ENCODE results near the gene GTSE1. TPM values are rescaled to one million over a fixed set of nuclear protein-coding genes. Genes with fewer than 3 reads are reported as not detected.

The GTSE1 gene
- polyA plus RNA-seq, 1 donor (not counting 4 experiments of a cell fraction or from before 2014, with no cell fraction given) = 4.7 TPM

DNA sequence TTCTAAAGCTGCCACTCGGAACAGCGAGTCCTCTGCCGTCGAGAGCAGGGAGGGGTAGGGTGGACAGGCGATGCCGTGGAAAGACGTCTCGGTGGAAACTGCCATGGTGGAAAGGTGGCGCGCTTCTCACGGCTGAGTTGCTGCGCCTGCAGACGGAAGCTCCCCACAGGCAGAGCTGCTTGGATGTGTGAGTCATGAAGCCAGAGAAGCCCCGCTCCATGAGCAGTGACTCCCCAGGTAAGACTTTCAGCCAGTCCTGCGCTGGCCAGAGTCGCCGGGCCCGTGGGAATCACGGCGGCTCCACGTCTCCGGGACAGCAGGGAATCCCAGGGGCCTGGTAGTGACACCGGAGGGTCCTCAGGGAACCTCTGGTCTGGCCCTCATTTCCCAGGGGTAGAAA lies 34.8 kb downstream of the GTSE1 start:
- H4K20me1 ChIP-seq (ENCODE audit: control insufficient read depth, extremely low read depth, insufficient read depth, low read length) = no peaks in the 10 kb centered on the region
- TF ChIP-seq EZH2 (IDR thresholded peaks at IDR 0.05; ENCODE audit: low read length) = no peak
- TF ChIP-seq, protein P1, sequence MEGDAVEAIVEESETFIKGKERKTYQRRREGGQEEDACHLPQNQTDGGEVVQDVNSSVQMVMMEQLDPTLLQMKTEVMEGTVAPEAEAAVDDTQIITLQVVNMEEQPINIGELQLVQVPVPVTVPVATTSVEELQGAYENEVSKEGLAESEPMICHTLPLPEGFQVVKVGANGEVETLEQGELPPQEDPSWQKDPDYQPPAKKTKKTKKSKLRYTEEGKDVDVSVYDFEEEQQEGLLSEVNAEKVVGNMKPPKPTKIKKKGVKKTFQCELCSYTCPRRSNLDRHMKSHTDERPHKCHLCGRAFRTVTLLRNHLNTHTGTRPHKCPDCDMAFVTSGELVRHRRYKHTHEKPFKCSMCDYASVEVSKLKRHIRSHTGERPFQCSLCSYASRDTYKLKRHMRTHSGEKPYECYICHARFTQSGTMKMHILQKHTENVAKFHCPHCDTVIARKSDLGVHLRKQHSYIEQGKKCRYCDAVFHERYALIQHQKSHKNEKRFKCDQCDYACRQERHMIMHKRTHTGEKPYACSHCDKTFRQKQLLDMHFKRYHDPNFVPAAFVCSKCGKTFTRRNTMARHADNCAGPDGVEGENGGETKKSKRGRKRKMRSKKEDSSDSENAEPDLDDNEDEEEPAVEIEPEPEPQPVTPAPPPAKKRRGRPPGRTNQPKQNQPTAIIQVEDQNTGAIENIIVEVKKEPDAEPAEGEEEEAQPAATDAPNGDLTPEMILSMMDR (optimal IDR thresholded peaks at IDR 0.05 in 1 of 3, IDR thresholded peaks at IDR 0.05 in 1 of 3, conservative IDR thresholded peaks at IDR 0.05 in 1 of 3; ENCODE audit: extremely low read depth in 1 of 3, insufficient read depth in 2 of 3, low read length in 3 of 3) = no peak
- DNase-seq (ENCODE audit: low read depth, low spot score) (no peak), FAIRE-seq (no peak)
- peaks cover 4 to 22% of the 10 kb centered on the region in 2 experiments for H3K36me3 ChIP-seq (ENCODE audit: control insufficient read depth in 2 of 2, extremely low read depth in 1 of 2, insufficient read depth in 2 of 2, low read length in 2 of 2)
- no peak overlapping the region for H3K4me2 ChIP-seq (ENCODE audit: control insufficient read depth, extremely low read depth, insufficient read depth, low read depth, low read length)
- H3K27ac ChIP-seq (ENCODE audit: control insufficient read depth, insufficient read depth, low read length) = no peak overlapping the region
- H3K9me3 ChIP-seq (ENCODE audit: control insufficient read depth, low read depth, low read length) = no peaks in the 10 kb centered on the region
- H3K4me1 ChIP-seq (ENCODE audit: control insufficient read depth, extremely low read depth, insufficient read depth, low read length) = peaks cover 4% of the 10 kb centered on the region
- H3K9ac ChIP-seq (ENCODE audit: control insufficient read depth, extremely low read depth, insufficient read depth, low read length) = no peak overlapping the region
- no peaks in the 10 kb centered on the region for H3K27me3 ChIP-seq (ENCODE audit: control insufficient read depth, extremely low read depth, insufficient read depth, low read length)
- H3K79me2 ChIP-seq (ENCODE audit: control insufficient read depth, insufficient read depth, low read length) = peaks cover 10% of the 10 kb centered on the region
- no peaks in the 10 kb centered on the region for H3K9me1 ChIP-seq (ENCODE audit: control insufficient read depth, extremely low read depth, insufficient read depth, low read length)
- H2AFZ ChIP-seq (ENCODE audit: control insufficient read depth, low read length) = no peak overlapping the region
- no peak overlapping the region for H3K4me3 ChIP-seq (ENCODE audit: control insufficient read depth in 2 of 3, extremely low read depth in 1 of 3, insufficient read depth in 2 of 3, low read depth in 1 of 3, low read length in 3 of 3)
- dilution Hi-C loops (cut with MboI; ENCODE audit: extremely low pct_ligation_motif_present, low sequenced_read_pairs) = no loop called here

DNA sequence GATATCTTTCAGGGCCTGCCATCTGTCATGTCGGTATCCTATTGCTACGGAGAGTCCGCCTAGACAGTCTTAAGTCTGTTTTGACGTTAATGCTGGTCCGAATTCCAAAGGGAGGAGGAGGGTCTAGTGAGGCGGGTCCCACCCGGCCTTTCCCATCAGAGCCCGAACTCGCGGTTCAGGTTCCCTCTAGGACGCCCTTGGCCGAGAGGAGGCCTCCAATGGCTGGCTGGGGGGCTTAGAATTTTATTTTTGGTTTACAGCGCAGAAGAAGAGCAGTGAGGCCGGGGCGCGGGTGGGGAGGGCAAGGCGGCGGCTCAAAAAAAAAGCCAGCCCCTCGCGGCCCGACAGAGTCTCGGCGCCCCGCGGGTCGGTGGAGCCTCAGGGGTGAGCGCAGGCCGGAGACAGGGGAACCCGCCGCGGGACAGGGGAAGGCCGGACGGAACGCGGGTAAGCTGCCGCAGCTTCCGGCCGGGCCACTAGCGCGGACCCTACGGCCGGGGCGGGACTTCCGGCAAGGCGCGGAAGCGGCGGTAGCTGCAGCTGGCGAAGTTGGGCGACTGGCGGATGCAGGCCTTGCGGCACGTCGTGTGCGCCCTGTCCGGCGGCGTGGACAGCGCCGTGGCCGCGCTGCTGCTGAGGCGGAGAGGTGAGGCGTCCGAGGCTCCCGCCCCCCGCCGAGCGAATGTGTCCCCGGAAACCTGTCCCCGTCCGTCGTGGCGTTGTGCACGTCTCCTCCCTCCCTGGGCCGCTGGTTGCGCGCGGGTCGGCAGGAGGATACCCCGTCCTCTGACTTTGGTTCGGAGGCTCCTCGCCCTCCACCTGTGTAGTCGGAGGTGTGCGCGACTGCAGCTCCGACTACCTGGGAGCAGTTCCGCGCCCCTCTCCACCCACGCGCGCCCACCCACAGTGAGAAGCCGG lies 38.8 kb downstream of the GTSE1 start, which contains the start of gene TRMU:
TSS of gene TRMU (plus strand) at position 514 of the 918 bp plus-strand sequence. CDS start at position 565, 51 bp downstream.
- Histone ChIP-seq H3K9me3 (ENCODE audit: control insufficient read depth, low read depth, low read length) (no peaks in the 10 kb centered on the region), H2AFZ (ENCODE audit: control insufficient read depth, low read length) (peak within 1 kb of the TSS; percentile 93), H3K4me2 (ENCODE audit: control insufficient read depth, extremely low read depth, insufficient read depth, low read depth, low read length) (peak within 1 kb of the TSS; percentile 95), H3K27me3 (ENCODE audit: control insufficient read depth, extremely low read depth, insufficient read depth, low read length) (no peaks in the 10 kb centered on the region), H3K79me2 (ENCODE audit: control insufficient read depth, insufficient read depth, low read length) (peaks cover 35% of the 10 kb centered on the region), H3K36me3 (ENCODE audit: control insufficient read depth in 2 of 2, extremely low read depth in 1 of 2, insufficient read depth in 2 of 2, low read length in 2 of 2) (peaks cover 13 to 26% of the 10 kb centered on the region in 2 experiments), H3K9ac (ENCODE audit: control insufficient read depth, extremely low read depth, insufficient read depth, low read length) (peak within 1 kb of the TSS; percentile 84), H3K4me1 (ENCODE audit: control insufficient read depth, extremely low read depth, insufficient read depth, low read length) (peaks cover 10% of the 10 kb centered on the region), H3K9me1 (ENCODE audit: control insufficient read depth, extremely low read depth, insufficient read depth, low read length) (no peaks in the 10 kb centered on the region), H3K4me3 (ENCODE audit: control insufficient read depth in 2 of 3, extremely low read depth in 1 of 3, insufficient read depth in 2 of 3, low read depth in 1 of 3, low read length in 3 of 3) (peak within 1 kb of the TSS; percentile 91 to 96 (median 92)), H4K20me1 (ENCODE audit: control insufficient read depth, extremely low read depth, insufficient read depth, low read length) (no peaks in the 10 kb centered on the region), H3K27ac (ENCODE audit: control insufficient read depth, insufficient read depth, low read length) (peak within 1 kb of the TSS; percentile 70)
- no peak for FAIRE-seq
- dilution Hi-C loops (cut with MboI; ENCODE audit: extremely low pct_ligation_motif_present, low sequenced_read_pairs) = no loop called here
- peak; percentile 54 for DNase-seq (ENCODE audit: low read depth, low spot score)
- TF ChIP-seq, protein P1 (optimal IDR thresholded peaks at IDR 0.05 in 1 of 3, IDR thresholded peaks at IDR 0.05 in 1 of 3, conservative IDR thresholded peaks at IDR 0.05 in 1 of 3; ENCODE audit: extremely low read depth in 1 of 3, insufficient read depth in 2 of 3, low read length in 3 of 3) = no peak
- TF ChIP-seq EZH2 (IDR thresholded peaks at IDR 0.05; ENCODE audit: low read length) = no peak
